Neural cell (in vitro differentiated cells): Measurements from ENCODE around the gene PARP8. TPM values are rescaled to one million over a fixed set of nuclear protein-coding genes. Genes with fewer than 3 reads are reported as not detected.

ENCODE experiments used
- H2AFZ ChIP-seq: fragments of 200-600, 300-800 bp; sonication (generic), shearing (Covaris generic); 2 replicates; pipeline ENCODE4 v1.6.0; 2014; ENCODE audit warnings: low read depth, mild to moderate bottlenecking, antibody characterized with exemption, low read length, moderate library complexity
- H3F3A ChIP-seq: fragments of 200-600 bp; shearing (Covaris generic); 2 replicates; pipeline ENCODE4 v1.6.1; 2016; ENCODE audit warnings: mild to moderate bottlenecking, moderate library complexity, mixed read lengths, antibody characterized with exemption, low read length; ENCODE audit not compliant: insufficient read depth, poor library complexity, severe bottlenecking
- H3K27ac ChIP-seq: fragments of 200-600, 300-800 bp; sonication (generic), shearing (Covaris generic); 2 replicates; pipeline ENCODE4 v1.5.1; 2014; ENCODE audit warnings: mild to moderate bottlenecking, low read length, moderate library complexity
- H3K27me3 ChIP-seq: fragments of 300-800, 200-600 bp; sonication (generic), shearing (Covaris generic); 2 replicates; pipeline ENCODE4 v1.6.0; 2014; ENCODE audit warnings: mild to moderate bottlenecking, low read depth, low read length, moderate library complexity; ENCODE audit not compliant: insufficient read depth
- H3K36me3 ChIP-seq: fragments of 300-800, 200-600 bp; sonication (generic), shearing (Covaris generic); 2 replicates; pipeline ENCODE4 v1.5.1; 2014; ENCODE audit warnings: mild to moderate bottlenecking, antibody characterized with exemption, low read length, moderate library complexity; ENCODE audit not compliant: insufficient read depth
- H3K4me2 ChIP-seq: fragments of 300-800, 200-600 bp; sonication (generic), shearing (Covaris generic); 2 replicates; pipeline ENCODE4 v1.6.0; 2014; ENCODE audit warnings: mild to moderate bottlenecking, low read length
- H3K4me3 ChIP-seq: fragments of 300-800, 200-600 bp; sonication (generic), shearing (Covaris generic); 2 replicates; pipeline ENCODE4 v1.5.1; 2014; ENCODE audit warnings: mild to moderate bottlenecking, low read length, moderate library complexity
- H3K79me2 ChIP-seq: fragments of 200-600 bp; shearing (Covaris generic); replicated peaks from 2 replicates; pipeline ENCODE4 v1.6.0; 2014; ENCODE audit warnings: mild to moderate bottlenecking, low read length, moderate library complexity; ENCODE audit not compliant: insufficient read depth
- H3K9ac ChIP-seq: fragments of 300-800, 200-600 bp; sonication (generic), shearing (Covaris generic); 2 replicates; pipeline ENCODE4 v1.6.1; 2016; ENCODE audit warnings: mild to moderate bottlenecking, low read length, mixed read lengths
- H3K9me2 ChIP-seq: fragments of 200-600 bp; shearing (Covaris generic); 2 replicates; pipeline ENCODE4 v1.6.1; 2016; ENCODE audit warnings: mild to moderate bottlenecking, low read length, mixed read lengths; ENCODE audit not compliant: insufficient read depth
- H3K9me3 ChIP-seq: fragments of 200-600, 300-800 bp; sonication (generic), shearing (Covaris generic); 2 replicates; pipeline ENCODE4 v1.6.1; 2016; ENCODE audit warnings: mild to moderate bottlenecking, mixed run types, low read length, moderate library complexity, mixed read lengths
- H4K20me1 ChIP-seq: fragments of 200-600 bp; shearing (Covaris generic); 2 replicates; pipeline ENCODE4 v1.6.1; 2016; ENCODE audit warnings: mild to moderate bottlenecking, mixed run types; ENCODE audit not compliant: insufficient read depth
- CTCF ChIP-seq: fragments of 450-650 bp; IDR thresholded peaks from 2 replicates; pipeline ENCODE4 v1.5.1; 2014; ENCODE audit warnings: antibody characterized with exemption, mild to moderate bottlenecking, moderate library complexity; ENCODE audit not compliant: poor library complexity, severe bottlenecking
- EP300 ChIP-seq: fragments of 450-650 bp; conservative IDR thresholded peaks from 2 replicates; pipeline ENCODE4 v1.6.1; 2014; ENCODE audit warnings: antibody characterized with exemption, mild to moderate bottlenecking, moderate library complexity; ENCODE audit not compliant: poor library complexity, severe bottlenecking
- EZH2 ChIP-seq: fragments of 200-600, 300-800 bp; shearing (Covaris generic), sonication (generic); IDR thresholded peaks from 2 replicates; pipeline ENCODE4 v1.6.1; 2014; ENCODE audit warnings: antibody characterized with exemption, low read length, borderline replicate concordance, mild to moderate bottlenecking; ENCODE audit not compliant: insufficient read depth, poor library complexity, severe bottlenecking
- MXI1 ChIP-seq: fragments of 450-650 bp; conservative IDR thresholded peaks from 2 replicates; pipeline ENCODE4 v1.6.1; 2014; ENCODE audit warnings: antibody characterized with exemption, mild to moderate bottlenecking; ENCODE audit not compliant: poor library complexity, severe bottlenecking
- POLR2AphosphoS5 ChIP-seq: IDR thresholded peaks from 2 replicates; pipeline ENCODE4 v1.6.1; 2012
- RAD21 ChIP-seq: fragments of 450-650 bp; conservative IDR thresholded peaks from 2 replicates; pipeline ENCODE4 v1.6.1; 2014; ENCODE audit warnings: antibody characterized with exemption, mild to moderate bottlenecking, moderate library complexity
- REST ChIP-seq: IDR thresholded peaks from 2 replicates; pipeline ENCODE4 v1.6.1; 2012; ENCODE audit warnings: borderline replicate concordance
- SMC3 ChIP-seq: fragments of 450-650 bp; conservative IDR thresholded peaks from 2 replicates; pipeline ENCODE4 v1.6.1; 2014; ENCODE audit warnings: antibody characterized with exemption, mild to moderate bottlenecking, moderate library complexity; ENCODE audit not compliant: poor library complexity
- TAF1 ChIP-seq: IDR thresholded peaks from 2 replicates; pipeline ENCODE4 v1.6.1; 2012; ENCODE audit warnings: low read depth
- polyA plus RNA-seq: library from polyadenylated mRNA; depleted of rRNA; stranded (reverse); fragments of >200 nt; gene quantifications from 2 replicates; pipeline ENCODE4 v1.2.3, GENCODE V29; 2014

Gene PARP8
- polyA plus RNA-seq, 1 donor from 2014 or later, result 29.9 TPM

- peaks cover 16% of the 10 kb centered on the region for H3K79me2 ChIP-seq
- H3K9ac ChIP-seq, result no peak overlapping the region
- no peak overlapping the region for H3K4me2 ChIP-seq
- TF ChIP-seq CTCF (no peak), EZH2 (no peak), REST (no peak), EP300 (no peak), MXI1 (no peak), POLR2AphosphoS5 (no peak), SMC3 (no peak), RAD21 (no peak), TAF1 (no peak)
- H3K4me3 ChIP-seq, result no peak overlapping the region
- H3K36me3 ChIP-seq, result no peaks in the 10 kb centered on the region
- no peaks in the 10 kb centered on the region for H3K9me2 ChIP-seq
- no peaks in the 10 kb centered on the region for H3K27me3 ChIP-seq
- no peaks in the 10 kb centered on the region for H4K20me1 ChIP-seq
- no peaks in the 10 kb centered on the region for H3F3A ChIP-seq
- no peak overlapping the region for H2AFZ ChIP-seq
- H3K9me3 ChIP-seq, result no peaks in the 10 kb centered on the region
- no peak overlapping the region for H3K27ac ChIP-seq
Observed at GRCh38 chr5:50727845-50728244, 61.4 kb downstream of the PARP8 start.

- no peak overlapping the region for H2AFZ ChIP-seq
- no peaks in the 10 kb centered on the region for H3K9me3 ChIP-seq
- H3K27me3 ChIP-seq, result no peaks in the 10 kb centered on the region
- TF ChIP-seq MXI1, result no peak
- TF ChIP-seq EZH2, result no peak
- TF ChIP-seq EP300, result no peak
- TF ChIP-seq CTCF, result no peak
- TF ChIP-seq RAD21, result no peak
- no peak for TF ChIP-seq REST
- TF ChIP-seq SMC3, result no peak
- no peak for TF ChIP-seq POLR2AphosphoS5
- no peak for TF ChIP-seq TAF1
- H3K36me3 ChIP-seq, result no peaks in the 10 kb centered on the region
- H3K4me2 ChIP-seq, result no peak overlapping the region
- H3K79me2 ChIP-seq, result peaks cover 16% of the 10 kb centered on the region
- H3K9ac ChIP-seq, result no peak overlapping the region
- no peak overlapping the region for H3K4me3 ChIP-seq
- no peaks in the 10 kb centered on the region for H4K20me1 ChIP-seq
- no peaks in the 10 kb centered on the region for H3F3A ChIP-seq
- H3K27ac ChIP-seq, result no peak overlapping the region
- no peaks in the 10 kb centered on the region for H3K9me2 ChIP-seq
Observed at GRCh38 chr5:50730336-50730735, 63.9 kb downstream of the PARP8 start.
